ENCODE measurements around the gene ALDH9A1.

GRCh38 chr1:165697491-165697880 is 876 bp downstream of the ALDH9A1 start:
- no peak for TF ChIP-seq CTCF (IDR thresholded peaks at IDR 0.05)
- TF ChIP-seq POLR2A (IDR thresholded peaks at IDR 0.05), result no peak
- no peak for TF ChIP-seq EP300 (IDR thresholded peaks at IDR 0.05)

Data from tibial nerve (tissue), 4 donors.